Dermis microvascular lymphatic vessel endothelial cell (primary cell): ENCODE results near the gene COL5A3. TPM values are rescaled to one million over a fixed set of nuclear protein-coding genes. Genes with fewer than 3 reads are reported as not detected.
"Not testable (repeated sequence)": the region's sequence is repeated elsewhere in the genome, so short reads cannot be mapped to it uniquely, and the experiment has no call there.

Experiments used
- DNase-seq, 2 donors: peaks; one replicate each; pipeline versions ENCODE4 v3.0.0 to v3.0.0-alpha.2; 2010; ENCODE audit warnings: low read depth in 2 of 2
- total RNA-seq: library from RNA; depleted of rRNA; stranded (reverse); fragments of >200 nt; gene quantifications from 2 replicates; pipeline ENCODE4 v1.2.1, GENCODE V29; 2014

Gene COL5A3
- total RNA-seq, 1 donor from 2014 or later: 0.13 TPM

GRCh38 chr19:9971166-9971897 is 39.0 kb downstream of the COL5A3 start:
- DNase-seq: no peak

- no peak for DNase-seq
Observed at GRCh38 chr19:9970481-9970880, 39.8 kb downstream of the COL5A3 start.

GRCh38 chr19:9969688-9969975 is 40.7 kb downstream of the COL5A3 start:
- no peak for DNase-seq

GRCh38 chr19:9968820-9969687 is 41.2 kb downstream of the COL5A3 start:
- no peak for DNase-seq

- no peak for DNase-seq
Observed at GRCh38 chr19:9967326-9967725, 43.0 kb downstream of the COL5A3 start.

- DNase-seq: no peak
Observed at GRCh38 chr19:9966448-9966847, 43.9 kb downstream of the COL5A3 start.

DNA sequence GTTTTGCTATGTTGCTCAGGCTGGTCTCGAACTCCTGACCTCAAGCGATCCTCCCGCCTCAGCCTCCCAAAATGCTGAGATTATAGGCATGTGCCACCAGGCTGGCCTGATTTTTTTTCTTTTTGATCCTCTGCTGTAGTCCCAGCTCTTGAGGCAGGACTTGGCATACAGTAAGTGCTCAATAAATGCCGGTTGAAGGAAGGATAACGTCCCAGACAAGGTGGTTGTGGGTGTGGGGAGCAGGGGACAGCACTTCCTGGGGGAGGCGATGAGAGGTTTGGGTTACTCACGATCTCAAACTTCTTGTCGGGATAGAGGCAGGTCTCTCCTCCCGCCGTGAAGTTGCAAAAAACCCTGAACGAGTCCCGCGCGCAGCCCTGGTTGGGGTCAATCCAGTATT is 44.3 kb downstream of the COL5A3 start:
- no peak for DNase-seq

DNA sequence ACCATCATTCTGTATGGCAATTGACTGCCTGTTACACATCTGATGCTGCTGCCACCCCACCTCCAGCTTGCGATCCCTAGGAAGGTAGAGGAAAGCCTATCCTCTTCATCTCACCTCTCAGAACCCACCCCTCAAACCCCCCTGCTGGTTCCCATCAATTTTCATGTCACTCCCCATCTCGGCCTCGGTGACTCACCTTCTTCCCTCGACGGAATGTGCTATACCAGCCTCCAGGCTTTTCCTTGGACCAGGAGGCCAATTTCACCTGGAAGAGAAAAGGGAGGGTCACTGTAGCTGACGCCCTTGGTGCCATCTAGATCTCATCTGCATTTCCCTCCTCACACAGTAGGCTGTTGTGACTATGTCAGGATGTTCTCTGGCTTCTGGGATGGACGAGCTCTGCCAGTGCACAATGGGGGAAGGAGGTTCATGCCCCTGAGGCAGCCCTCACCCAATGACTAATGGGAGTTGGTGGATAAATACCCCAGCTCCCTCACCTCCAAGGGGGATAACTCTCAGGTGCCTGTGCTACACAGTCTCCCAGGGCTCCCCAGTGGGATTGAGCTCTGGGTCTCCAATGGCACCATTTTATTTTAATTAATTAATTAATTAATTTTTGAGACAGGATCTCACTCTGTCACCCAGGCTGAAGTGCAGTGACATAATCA is 47.5 kb downstream of the COL5A3 start:
- no peak for DNase-seq

DNA sequence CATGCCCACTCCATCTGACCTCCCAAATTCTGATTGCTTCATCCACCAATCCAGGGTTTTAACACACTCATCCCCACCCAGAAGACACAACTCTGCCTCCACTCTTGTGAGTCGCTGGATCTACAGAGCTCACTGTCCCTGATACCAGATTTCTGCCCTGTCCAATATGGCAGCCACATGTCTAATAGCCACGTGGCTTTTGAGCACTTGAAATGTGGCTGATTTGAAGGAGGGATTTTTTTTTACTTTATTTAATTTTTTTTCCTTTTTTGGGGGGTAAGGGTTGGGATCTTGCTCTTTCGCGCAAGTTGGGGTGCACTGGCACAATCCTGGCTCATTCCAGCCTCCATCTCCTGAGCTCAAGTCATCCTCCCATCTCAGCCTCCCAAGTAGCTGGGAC is 49.2 kb downstream of the COL5A3 start:
- DNase-seq: no peak

GRCh38 chr19:9958379-9958821 is 51.9 kb downstream of the COL5A3 start:
- DNase-seq: no peak

- no peak for DNase-seq
Observed at GRCh38 chr19:9956956-9957355, 53.3 kb downstream of the COL5A3 start.

- DNase-seq: no peak
Observed at GRCh38 chr19:9953802-9954542, 56.3 kb downstream of the COL5A3 start.

GRCh38 chr19:9952276-9952675 is 58.0 kb downstream of the COL5A3 start:
- DNase-seq: no peak

GRCh38 chr19:9947441-9947840 is 62.9 kb downstream of the COL5A3 start:
- no peak for DNase-seq

DNA sequence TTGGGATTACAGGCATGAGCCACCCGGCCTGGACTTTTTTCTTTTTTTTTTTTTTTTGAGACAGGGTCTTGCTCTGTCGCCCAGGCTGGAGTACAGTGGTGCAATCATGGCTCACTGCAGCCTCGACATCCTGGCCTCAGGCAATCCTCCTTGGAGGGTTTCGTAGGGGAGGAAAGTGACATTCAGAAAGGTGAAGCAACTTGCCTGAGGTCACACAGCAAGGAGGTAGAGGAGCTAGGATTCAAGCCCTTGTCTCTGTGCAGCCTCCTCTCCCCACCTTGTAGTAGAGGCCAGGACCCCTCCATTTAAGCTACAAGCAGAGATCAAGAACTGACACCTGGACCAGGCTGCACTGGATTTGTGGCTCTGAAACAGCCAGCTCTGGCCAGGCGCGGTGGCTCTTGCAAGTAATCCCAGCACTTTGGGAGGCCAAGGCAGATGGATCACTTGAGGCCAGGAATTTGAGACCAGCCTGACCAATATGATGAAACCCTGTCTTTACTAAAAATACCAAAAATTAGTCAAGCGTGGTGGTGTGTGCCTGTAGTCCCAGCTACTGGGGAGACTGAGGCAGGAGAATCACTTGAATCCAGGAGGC is 63.7 kb downstream of the COL5A3 start:
- DNase-seq: not testable (repeated sequence)

GRCh38 chr19:9945319-9945966 is 64.9 kb downstream of the COL5A3 start:
- peak in 1 of 2 donors; percentile 24 for DNase-seq

- DNase-seq: no peak
Observed at GRCh38 chr19:9943744-9944143, 66.6 kb downstream of the COL5A3 start.

GRCh38 chr19:9941671-9942070 is 68.6 kb downstream of the COL5A3 start:
- DNase-seq: no peak

- DNase-seq: no peak
Observed at GRCh38 chr19:9941231-9941630, 69.1 kb downstream of the COL5A3 start.

DNA sequence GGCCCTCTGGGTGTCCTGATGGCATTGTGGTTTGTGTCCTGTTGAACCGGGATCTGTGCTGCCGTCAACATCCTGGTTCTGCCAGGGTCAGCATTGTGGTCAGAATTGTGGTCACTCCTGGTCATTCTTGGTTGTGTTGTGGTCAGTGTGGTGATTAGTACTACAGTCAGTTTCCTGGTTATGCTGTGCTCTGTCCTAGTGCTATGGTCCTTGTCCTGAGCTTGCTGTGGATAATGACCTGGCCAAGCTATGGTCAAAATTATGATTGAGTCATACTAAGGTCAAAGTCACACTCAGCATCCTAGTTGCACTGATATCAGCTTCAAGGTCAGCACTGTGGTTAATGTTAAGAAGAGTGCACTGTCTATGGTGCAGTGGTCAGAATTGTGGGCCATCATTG is 69.5 kb downstream of the COL5A3 start:
- no peak for DNase-seq
